ENCODE data around the gene PALLD.

The PALLD gene

DNA sequence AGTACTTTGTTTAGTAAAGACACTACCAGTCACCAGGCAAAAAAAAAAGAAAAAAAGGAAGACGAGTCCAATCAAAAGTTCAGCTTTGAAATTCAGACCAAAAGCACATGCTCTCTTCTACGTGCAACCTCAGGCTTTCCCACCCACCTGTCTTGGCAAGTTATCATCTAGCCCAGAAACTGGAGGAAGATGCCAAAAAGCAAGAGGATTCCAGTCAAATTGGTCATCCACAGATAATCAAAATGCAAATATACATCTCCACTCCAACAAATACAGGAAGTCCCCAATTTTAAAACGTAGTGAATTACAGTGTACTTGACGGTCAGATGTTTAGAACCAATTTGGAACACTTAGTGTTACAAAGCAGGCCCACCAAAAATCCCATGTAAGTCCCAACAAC, 96.5 kb downstream of the PALLD start:
- no peak for FAIRE-seq

DNA sequence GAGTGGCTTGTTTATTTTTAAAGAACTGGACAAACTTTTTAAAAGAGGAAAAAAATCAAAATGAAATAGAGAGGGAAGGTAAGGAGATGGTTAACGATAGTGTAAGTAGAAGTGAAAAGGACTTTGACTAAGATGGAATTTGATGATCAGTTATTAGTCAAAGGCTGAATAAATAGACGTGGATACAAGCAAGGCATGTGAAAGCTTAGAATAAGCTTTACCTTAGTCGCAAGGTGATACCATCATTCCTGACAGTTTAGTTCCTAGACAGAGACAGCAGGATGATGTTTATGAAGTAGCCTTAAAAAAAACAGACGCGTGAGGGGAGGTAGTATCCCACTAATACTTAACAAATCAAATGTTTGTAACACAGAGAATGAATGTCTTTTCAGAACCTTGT, 97.3 kb downstream of the PALLD start:
- FAIRE-seq, result no peak

DNA sequence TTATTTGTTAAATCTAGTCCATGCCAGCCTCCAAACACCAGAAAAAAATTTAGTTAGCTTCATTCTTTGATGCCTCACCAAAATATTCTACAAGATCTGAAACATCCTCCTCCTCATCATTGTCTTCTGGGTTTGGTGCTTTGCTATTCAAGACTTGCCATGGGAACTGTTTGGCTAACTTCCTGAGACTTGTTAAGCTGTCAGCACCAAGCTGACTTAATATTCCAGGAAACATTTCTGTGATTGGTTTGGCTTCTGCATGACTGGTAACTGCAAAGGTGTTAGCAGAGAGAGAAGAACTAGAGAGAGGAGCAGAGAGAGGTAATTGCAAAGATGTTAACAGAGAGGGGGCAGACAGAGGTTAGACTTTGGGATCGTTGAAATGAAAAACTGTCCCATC, 101.3 kb downstream of the PALLD start:
- no peak for FAIRE-seq

DNA sequence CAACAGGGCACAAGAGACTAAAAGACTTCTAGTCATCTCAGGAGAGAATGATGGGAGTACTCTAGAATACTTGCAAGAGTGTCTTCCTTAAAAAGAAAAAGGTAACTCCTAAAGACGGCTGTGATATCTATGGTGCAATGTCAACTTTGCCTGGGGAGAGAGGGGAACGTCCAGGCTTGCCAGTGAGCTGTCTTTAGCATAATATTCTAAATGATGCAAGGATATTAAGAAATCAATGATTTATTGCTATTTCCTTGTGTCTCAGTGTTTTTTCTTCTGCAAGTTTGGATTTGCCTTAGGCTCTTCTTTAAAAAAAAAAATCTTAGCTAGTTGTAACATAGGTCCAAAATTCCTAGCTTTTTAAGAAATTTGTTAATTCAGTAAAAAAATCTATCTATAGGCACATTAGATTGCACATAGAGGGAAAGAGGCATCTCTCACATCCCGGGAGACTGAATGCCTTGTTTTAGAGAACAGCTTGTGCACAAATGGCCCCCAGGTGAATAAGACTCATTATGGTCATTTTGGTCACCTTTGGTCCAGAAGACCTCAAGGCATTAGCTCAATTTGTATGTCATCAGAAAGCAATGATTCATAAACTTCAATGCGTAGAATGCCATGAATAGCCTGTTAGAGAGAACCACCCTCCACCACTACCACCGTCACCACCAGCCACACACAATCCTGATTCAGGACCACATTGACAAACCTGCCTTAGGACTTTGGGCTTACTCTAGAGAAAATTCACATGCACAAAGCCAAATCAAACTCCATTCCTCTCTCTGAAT, 104.1 kb downstream of the PALLD start:
- no peak for FAIRE-seq

DNA sequence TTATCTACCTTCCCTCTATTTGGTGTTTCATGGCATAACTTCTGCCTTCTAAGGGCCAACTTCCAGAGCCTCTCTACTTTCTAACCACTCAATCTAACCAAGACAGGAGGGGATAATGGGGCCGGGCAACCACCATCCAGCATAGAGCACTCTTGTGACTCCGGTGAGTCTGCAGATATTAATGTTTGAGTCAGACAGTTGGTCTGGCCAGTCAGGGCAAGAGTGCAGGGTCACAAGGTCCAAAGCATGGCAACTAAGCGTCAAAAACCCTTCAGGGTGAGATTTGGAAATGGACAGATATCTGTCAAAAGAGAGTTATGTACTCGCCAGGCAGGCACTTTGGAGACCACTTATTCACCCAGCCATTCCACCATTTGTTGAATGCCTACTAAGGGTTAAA, 105.0 kb downstream of the PALLD start:
- FAIRE-seq, result no peak

DNA sequence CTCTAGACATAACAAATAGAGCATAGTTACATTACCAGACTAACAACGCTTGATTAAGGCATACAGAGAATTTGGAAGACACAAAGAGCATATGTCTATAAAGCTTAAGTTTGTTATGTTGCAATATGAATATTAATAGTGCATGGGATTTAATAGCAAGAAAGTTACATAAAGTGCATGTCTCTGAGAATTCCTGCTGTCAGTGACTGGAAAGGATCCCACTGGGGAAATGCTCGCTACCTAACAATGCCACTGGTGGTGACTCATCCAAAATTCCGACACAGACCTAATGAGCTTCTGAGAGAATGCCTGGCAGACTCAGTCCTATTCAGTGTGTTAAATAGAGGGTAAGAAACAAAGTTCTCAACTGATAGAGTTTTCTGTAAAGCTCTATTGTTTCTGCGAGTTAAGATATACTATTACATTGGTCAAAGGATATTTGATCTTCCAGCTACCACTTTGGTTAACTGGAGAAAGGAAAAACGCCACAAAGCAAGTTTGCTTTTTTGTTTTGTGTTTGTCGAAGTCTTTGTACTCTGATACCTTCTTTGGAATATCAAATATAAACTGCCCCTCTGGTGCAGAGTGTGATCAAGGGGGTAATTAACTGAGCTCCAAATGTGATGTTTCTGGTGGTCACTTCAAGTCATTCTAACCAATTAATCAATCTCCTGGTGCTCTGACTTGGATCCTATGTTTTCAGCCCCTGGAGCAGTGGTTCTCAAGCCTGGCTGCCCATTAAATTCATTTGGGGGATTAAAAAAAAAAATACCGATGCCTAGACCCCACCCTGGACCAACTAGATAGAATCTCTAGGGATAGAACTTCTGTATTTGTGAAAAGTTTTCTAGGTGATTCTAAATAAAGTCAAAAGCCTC, 107.9 kb downstream of the PALLD start:
- FAIRE-seq, result no peak

DNA sequence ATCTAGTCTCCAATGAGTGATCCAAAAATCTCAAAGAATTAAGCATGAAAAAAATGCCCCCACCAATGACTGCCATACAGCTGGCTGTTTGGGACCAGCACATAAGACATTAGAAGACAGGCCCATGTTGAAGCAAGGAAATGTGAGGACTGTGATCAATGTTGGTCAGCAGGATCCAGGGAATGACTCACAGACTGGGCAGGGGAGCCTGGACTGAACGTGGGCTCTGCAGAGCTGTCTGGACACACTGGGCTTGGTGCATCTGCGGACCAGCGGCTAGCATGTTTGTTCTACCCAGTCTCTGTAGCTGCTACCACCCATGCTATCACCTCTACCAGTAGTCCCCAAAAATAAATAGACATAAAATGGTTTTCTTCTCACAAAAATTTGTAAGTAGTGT, 108.6 kb downstream of the PALLD start:
- FAIRE-seq, result no peak

DNA sequence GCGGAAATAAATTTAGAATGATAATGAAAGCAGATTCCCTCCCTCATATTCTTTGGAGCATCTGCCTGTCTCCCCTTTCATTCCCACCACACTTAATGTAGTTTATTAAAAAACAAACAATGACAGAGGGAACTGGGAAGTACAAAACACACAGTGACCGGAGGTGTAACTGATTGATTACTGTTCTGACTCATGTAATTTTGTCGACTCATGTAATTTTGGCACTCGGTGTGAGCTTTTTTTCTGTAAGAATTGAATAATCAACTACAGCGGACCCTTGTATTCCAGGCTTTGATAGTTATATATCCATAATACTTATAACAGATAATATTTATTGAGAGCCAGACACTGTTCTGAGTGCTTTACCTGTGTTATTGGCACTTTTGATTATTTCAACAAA, 110.4 kb downstream of the PALLD start:
- no peak for FAIRE-seq

DNA sequence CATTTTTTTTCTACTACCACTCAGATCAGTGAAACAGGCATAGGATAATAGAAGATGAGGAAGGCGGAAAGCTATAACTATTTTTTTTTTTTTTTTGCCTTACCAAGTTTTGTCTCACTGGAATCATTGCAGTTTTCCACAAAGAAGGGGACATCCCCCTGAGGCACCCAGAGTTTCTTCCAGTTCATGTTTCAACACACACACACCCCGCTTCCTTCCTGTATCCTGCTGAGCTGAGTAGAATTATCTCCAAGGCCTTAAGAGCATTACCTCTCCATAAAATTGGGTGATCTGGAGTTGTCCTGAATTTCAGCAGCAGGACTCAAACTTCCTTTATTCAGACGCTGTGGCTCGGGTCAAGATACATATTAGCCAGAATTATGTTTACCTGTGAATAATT, 111.9 kb downstream of the PALLD start:
- no peak for FAIRE-seq

DNA sequence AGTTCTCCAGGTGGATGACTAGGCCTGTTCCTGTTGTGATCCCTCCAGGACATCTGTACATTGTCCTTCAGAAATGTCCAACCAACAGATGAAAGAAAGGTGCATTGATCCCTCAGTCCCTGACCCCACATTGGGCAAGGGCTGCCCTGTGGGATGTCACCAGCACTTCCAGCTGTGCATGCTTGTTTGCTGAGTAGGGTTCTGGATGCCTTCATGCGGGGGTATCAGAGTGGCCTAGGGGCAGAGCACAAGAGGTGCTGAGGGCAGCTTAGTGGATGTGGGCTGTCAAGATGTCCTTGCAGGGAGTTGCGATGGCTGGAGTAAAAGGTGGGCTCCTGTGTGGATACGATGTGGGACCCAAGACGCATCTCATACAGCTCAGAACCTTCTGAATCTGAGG, 112.5 kb downstream of the PALLD start:
- FAIRE-seq, result no peak

DNA sequence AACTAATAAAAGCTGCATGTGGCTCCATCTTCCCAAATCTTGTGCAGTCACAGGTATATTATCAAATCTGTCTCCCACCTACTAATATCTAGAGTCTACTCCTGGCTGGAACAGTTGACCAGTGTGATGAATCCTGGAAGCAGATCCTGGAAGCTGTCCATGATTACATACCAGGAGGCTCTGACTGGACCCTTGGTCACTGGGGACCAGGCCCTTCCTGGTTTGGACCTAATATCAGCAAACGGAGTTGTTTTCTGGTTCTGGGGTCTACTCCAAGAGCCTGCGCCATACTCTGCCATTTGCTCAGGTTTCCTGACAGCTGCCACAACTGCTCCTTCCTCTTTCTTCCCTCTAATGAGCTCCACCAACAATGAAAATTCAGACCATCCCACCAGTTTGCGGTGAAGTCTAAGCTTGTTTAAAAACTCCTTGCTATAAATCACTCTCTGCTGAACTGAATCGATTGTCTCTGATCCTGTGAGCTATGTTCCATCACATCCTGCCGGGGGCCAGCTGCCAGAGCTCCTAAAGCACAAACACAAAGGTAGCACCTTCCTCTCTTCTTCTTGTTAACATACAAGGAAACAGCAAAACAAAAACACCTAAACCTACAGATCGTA, 114.2 kb downstream of the PALLD start:
- FAIRE-seq, result no peak

DNA sequence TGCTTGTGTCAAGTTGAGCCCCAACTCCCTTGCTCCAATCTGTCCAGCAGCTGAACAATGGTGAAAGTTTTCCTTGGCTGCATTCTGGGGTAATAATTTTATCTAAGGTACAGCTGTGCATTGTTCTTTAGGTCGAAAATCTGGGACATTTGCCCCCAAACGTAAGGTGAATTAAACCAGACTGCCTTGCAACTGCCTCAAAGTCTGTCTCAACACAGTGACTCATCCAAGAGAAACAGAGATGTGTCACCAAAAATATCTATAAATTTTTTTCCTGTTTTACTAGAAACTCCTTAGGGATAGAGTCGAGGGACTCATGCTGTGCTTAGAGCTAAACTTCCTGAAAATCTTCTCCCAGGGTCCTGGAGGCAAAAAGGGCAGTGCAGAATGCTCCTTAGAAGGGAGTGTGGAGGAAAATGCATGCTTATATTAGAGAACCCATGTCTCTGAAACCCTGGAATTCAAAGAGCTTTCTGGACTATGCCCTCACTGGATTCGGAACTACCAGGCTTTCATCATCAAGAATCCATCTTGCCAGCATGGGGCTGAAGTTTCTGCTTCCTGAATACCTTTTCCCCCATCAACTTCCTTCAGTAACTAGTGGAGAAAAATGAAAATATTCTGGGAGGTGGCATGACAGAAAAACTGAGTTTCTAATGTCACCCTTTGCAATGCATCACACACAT, 115.7 kb downstream of the PALLD start:
- no peak for FAIRE-seq

DNA sequence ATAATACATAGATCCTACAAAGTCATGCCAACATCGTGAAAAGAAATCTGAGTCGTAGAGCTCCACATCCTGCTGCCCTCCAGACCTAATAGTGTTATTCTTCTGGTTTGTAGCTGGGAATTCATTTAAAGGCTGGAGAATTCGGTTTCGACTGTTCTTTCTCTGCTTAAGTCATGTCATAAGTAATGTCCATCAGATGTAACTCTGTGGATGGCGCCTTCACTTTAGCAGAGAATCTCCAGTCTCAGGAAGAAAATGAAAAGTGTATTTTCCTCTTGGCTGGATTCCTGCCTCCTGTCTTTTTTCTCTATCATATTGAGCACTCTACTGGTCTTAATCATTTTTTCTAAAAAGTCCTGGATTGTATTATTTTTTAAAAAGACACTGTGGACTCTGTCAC, 117.0 kb downstream of the PALLD start:
- FAIRE-seq, result no peak

DNA sequence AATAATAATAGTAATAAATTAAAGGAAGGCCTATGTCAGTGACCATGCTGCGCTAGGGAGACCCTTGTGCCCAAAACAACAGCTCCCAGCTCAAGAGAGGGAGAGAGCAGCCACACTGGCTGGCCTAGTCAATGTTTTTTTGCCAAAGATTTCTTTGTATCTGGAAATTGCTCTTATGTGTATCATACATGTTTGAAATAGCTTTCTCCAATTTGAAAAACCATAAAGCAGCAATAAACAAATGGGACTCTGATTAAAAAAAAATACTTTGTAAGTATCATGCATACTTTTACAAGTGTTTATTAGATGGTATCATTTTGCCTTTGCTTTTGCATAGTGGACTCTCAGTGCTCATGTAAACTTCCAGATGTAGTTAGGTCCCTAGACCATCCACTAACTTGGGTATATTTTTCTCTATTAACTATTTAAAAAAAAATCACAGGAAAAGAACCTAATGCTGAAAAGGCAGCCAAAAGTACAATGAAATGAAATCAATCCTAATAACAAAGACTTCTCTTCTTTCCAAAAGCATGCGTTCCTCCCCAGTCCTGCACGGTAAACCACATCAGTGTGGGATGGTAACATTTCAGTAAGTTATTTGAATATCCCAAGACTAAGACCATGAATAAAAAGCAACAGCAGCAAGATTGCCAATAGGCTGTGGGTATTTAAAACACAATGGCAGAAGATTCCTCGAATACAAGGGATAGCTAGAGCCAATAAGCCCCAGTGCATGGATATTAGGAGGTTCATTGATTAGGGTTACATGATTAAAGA, 117.6 kb downstream of the PALLD start:
- FAIRE-seq, result no peak

DNA sequence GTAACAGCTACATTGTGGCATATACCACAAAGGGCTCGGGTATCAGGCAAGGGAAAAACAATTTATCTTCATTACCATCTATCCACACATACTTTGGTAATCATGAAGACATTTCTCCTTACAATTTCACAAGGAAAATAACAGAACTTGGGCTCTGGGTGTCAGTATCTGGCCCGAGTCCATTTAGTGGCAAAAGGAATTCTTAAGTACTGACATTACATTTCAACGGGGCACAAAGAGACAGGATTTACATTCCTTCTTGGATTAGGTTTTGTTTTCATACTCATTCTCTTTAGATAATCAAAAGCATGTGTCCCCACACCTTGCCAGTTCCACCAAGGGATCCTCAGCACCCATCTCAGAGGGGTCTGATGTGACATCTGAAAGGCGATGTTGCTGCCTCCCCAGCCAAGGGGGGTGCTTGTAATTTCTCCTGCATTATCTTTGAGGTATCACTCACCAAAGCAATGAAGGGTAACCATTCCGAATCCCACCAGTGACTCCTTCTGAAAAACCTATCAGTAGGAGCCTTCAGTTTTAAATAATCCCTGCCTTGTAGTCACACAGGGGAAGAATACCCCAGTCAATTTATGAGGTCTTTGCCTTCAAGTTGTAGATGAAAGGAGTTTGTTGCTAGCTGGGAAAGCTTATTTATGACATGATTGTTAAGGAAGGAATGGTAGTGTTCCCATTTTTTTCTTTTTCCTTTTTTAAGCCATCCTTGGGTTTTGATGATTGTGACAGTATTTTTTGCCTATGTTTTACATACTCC, 118.6 kb downstream of the PALLD start:
- no peak for FAIRE-seq

DNA sequence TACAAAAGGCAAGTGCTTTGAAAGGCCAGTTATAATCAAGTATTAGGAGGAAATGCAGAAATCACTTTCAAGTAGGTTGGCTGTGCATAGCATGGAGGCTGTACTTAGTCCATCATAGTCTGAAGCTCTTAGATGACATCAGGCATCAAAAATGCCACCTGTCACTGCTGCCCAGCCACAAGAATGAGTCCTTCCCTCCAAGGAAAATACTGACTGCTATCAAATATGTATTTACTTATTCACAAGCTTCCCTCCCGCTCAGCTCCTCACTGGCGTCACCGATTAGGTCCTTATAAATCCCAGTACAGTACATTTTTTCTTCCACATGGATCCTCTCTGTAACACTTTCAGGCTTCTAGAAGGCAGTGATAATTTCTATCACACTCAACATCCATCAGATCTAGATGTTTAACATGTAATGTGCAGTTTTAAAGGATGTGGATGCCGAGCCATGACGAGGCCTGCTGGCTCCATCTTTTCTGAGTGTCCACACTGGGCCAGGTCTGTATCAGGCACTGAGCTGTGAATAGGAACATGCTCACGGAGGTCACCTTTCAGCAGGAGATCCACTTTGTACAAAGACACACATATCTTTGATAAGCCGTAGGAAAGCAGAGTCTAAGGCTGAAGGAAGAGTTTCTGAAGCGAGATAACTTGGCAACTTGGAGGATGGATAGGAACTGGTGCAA, 121.9 kb downstream of the PALLD start:
- FAIRE-seq, result no peak

DNA sequence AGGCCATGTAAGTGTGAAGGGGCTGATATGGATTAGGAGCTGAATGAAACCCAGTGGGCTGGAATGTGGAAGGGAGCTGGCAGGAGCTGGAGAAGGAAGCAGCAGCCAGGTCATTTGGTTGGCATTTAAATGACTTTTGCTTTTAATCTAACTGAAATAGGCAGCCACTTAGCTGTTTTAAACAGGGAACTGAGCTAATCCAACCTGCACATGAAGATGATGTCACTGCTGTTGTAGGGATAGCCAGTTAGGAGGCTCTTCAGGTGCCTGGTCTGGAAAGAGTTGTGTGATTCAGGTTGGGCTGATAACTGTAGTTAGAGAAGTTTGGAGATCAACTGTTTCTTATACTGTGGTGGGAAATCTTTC, 122.4 kb downstream of the PALLD start:
- FAIRE-seq, result no peak

DNA sequence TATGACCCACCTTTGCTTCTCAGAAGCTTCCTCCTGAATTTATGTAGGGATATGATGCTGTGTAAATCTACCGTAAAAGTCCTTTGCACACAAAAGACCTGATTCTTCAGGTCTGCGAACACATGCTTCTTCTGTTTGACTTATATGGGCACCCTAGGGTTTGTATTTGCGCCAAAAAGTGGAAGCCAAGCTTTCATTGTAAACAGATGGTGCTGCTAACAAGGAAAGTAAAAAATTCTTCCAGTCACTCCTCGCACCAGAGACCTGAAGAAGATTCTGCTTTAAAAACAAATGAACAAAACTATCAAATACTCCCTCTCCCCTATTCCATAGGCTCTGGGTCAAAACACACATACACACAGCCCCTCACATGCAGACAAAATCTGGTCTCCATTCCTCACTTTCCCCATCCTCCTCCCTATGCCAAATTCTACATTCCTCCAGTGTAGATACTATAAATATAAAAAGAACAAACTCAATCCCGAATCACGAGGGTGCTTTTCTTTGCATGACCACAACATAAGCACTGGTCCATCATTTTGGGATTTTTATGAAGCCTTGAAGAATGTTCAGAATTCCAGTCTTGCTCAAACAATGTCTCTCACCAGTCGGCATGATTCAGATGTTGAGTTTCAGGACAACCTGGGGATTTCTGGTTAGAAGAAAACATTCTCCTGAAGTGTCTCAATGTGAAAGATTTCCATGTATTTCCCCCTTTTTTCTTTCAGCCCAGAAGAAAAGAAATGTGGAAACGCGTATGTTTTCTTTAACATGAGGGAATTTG, 125.1 kb downstream of the PALLD start:
- no peak for FAIRE-seq

DNA sequence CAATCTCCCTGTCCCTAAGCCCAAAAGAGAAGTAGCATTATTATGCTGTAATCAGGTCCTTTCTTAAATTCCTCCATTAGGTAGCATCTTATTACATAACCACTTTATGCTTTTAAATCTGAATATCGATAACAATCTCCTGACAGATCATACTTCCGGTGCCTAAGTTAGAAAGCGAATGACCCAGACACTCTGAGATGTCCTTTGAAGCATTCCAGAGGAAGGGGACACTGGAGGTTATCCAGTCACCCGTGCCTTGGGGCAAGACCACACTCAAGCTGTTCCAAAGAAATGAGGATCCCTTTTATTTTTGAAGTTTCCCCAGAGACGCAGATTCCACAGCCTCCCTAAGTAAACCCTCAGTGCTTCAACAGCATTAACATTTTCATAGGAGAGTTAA, 125.7 kb downstream of the PALLD start:
- no peak for FAIRE-seq

DNA sequence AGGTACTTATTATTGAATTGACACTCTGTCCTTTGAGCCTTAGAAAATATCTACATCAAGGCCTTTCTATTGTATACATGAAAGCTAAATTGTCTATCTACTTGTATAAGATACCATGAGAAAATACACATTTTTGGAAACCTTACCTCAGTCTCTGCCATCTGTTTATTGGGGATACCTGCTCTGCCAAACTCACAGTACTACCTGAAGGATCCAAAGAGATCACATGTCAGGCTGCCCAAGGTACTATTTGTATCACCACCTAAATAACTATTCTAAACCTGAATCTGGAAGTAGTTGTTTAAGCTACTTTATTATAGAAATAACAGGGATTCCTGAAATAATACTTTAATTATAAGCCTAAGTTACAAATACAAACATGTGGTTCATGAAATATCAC, 126.2 kb downstream of the PALLD start:
- no peak for FAIRE-seq
